ENCODE measurements around the gene HBE1.
"Not testable (repeated sequence)": the region's sequence is repeated elsewhere in the genome, so short reads cannot be mapped to it uniquely, and the experiment has no call there.

HBE1 gene

GRCh38 chr11:5252919-5253265 is 16.9 kb downstream of the HBE1 start:
- no peak for DNase-seq (ENCODE audit: low read depth)

- no peak for DNase-seq (ENCODE audit: low read depth)
Measured at GRCh38 chr11:5252192-5252918, 17.4 kb downstream of the HBE1 start.

GRCh38 chr11:5251746-5252145 is 18.0 kb downstream of the HBE1 start:
- no peak for DNase-seq (ENCODE audit: low read depth)

GRCh38 chr11:5250543-5251204 is 19.1 kb downstream of the HBE1 start:
- no peak for DNase-seq (ENCODE audit: low read depth)

- peak; percentile 8 for DNase-seq (ENCODE audit: low read depth)
Measured at GRCh38 chr11:5249807-5250396, 19.8 kb downstream of the HBE1 start, which contains the start of gene HBG1. HBG1 (minus strand) TSS chr11:5249857; CDS start chr11:5249804, 53 bp downstream.

- not testable (repeated sequence) for DNase-seq (ENCODE audit: low read depth)
Measured at GRCh38 chr11:5248498-5248897, 21.2 kb downstream of the HBE1 start.

GRCh38 chr11:5247472-5248192 is 22.1 kb downstream of the HBE1 start:
- no peak for DNase-seq (ENCODE audit: low read depth)

GRCh38 chr11:5246772-5247471 is 22.8 kb downstream of the HBE1 start:
- no peak for DNase-seq (ENCODE audit: low read depth)

GRCh38 chr11:5245155-5245554 is 24.6 kb downstream of the HBE1 start:
- no peak for DNase-seq (ENCODE audit: low read depth)

- DNase-seq (ENCODE audit: low read depth) = no peak
Measured at GRCh38 chr11:5243816-5244180, 25.9 kb downstream of the HBE1 start.

- no peak for DNase-seq (ENCODE audit: low read depth)
Measured at GRCh38 chr11:5242933-5243815, 26.6 kb downstream of the HBE1 start.

- no peak for DNase-seq (ENCODE audit: low read depth)
Measured at GRCh38 chr11:5242208-5242607, 27.5 kb downstream of the HBE1 start.

GRCh38 chr11:5241458-5241857 is 28.3 kb downstream of the HBE1 start:
- DNase-seq (ENCODE audit: low read depth) = no peak

GRCh38 chr11:5240458-5240857 is 29.3 kb downstream of the HBE1 start:
- no peak for DNase-seq (ENCODE audit: low read depth)

- no peak for DNase-seq (ENCODE audit: low read depth)
Measured at GRCh38 chr11:5240056-5240455, 29.7 kb downstream of the HBE1 start.

GRCh38 chr11:5239046-5239445 is 30.7 kb downstream of the HBE1 start:
- no peak for DNase-seq (ENCODE audit: low read depth)

GRCh38 chr11:5238486-5238885 is 31.3 kb downstream of the HBE1 start:
- DNase-seq (ENCODE audit: low read depth) = no peak

GRCh38 chr11:5237420-5237819 is 32.3 kb downstream of the HBE1 start:
- no peak for DNase-seq (ENCODE audit: low read depth)

- no peak for DNase-seq (ENCODE audit: low read depth)
Measured at GRCh38 chr11:5235364-5236095, 34.2 kb downstream of the HBE1 start.

- no peak for DNase-seq (ENCODE audit: low read depth)
Measured at GRCh38 chr11:5234381-5234834, 35.3 kb downstream of the HBE1 start, which contains the start of gene HBD. HBD (minus strand) TSS chr11:5234483; CDS start chr11:5234433, 50 bp downstream.

Data from fibroblast of gingiva (primary cell).